GM10266 (cell line): ENCODE measurements around the gene TMEM244.
"Not testable (repeated sequence)": the region's sequence is repeated elsewhere in the genome, so short reads cannot be mapped to it uniquely, and the experiment has no call there.

Experiments used
- DNase-seq: peaks from one replicate; pipeline ENCODE4 v3.0.0; 2012; ENCODE audit errors: extremely low spot score
- TF ChIP-seq, protein P1 (sequence below): IDR thresholded peaks from 2 replicates; pipeline ENCODE4 v1.5.1; 2012; ENCODE audit warnings: mild to moderate bottlenecking, low read depth; ENCODE audit not compliant: control insufficient read depth, insufficient read depth; ENCODE audit errors: missing control alignments

The TMEM244 gene

DNA sequence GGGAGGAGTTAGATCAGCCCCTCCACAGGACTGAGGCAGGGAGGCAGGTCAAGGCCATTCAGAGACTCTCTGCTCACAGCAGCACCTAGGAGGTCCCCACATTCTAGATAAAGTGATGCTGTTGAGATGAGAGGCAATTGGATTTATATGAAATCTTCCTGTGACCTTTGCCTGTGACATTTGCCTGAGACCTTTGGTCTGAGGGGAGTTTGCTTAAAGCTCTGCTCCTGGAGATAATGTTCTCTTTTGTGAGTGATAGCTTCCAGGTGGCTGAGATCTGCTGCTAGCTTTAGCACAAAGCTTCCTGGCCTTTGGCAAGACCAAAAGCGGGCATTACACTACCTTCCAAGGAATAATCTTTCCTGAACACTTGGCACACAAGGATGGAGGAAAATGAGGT, 43.3 kb downstream of the TMEM244 start:
- TF ChIP-seq, protein P1, sequence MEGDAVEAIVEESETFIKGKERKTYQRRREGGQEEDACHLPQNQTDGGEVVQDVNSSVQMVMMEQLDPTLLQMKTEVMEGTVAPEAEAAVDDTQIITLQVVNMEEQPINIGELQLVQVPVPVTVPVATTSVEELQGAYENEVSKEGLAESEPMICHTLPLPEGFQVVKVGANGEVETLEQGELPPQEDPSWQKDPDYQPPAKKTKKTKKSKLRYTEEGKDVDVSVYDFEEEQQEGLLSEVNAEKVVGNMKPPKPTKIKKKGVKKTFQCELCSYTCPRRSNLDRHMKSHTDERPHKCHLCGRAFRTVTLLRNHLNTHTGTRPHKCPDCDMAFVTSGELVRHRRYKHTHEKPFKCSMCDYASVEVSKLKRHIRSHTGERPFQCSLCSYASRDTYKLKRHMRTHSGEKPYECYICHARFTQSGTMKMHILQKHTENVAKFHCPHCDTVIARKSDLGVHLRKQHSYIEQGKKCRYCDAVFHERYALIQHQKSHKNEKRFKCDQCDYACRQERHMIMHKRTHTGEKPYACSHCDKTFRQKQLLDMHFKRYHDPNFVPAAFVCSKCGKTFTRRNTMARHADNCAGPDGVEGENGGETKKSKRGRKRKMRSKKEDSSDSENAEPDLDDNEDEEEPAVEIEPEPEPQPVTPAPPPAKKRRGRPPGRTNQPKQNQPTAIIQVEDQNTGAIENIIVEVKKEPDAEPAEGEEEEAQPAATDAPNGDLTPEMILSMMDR: no peak
- DNase-seq: no peak

DNA sequence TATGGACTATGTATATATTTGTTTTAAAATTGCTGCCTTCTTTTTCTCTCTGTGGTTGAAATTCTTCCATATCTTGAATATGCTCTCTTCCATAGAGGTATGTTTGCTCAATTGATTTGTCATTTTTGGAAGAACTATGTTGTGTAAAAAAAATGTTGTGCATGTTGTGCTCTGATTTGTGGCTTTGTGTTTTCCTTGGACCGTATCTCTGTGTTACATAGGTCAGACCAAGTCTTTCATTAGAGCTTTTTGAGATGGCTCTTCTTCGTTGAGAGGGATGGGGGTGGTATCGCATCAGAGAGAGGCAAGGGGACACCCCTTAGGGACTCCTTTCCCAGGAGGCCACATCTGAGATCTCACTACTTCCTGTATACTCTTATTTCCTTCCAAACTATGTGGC, 43.8 kb downstream of the TMEM244 start:
- TF ChIP-seq, protein P1: no peak
- DNase-seq: no peak

DNA sequence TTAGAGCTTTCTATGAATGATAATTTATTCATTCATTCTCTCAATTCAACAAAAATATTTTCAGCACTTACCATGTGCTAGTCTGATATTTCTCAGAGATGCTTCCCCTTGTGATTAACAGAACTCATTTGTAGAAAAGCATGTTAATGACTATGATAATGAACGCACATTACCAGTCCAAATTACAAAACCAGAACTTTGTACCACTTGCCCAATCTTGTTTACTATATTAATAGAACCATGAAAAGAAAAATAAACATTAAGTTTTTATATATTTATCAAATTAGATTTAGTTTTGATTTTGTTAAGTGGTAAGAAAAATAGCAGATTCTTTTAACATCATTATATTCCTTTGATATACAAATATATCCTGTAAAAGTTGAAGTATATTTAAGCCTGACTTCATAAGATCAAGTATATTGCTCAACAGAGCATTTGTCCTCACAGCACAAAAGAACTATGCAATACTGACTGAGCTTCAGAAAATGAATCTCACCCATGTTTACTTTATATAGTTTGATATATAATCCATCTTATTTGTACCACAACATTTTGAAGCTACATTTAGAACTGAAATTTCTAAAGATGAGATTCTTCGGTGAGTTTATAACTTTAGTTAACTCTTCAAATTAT, 48.9 kb downstream of the TMEM244 start:
- TF ChIP-seq, protein P1: no peak
- DNase-seq: no peak

- DNase-seq: not testable (repeated sequence)
These were observed 54.0 kb downstream of the TMEM244 start for GRCh38 chr6:129807141-129807540.

GRCh38 chr6:129802920-129803319, 58.2 kb downstream of the TMEM244 start:
- not testable (repeated sequence) for DNase-seq

DNA sequence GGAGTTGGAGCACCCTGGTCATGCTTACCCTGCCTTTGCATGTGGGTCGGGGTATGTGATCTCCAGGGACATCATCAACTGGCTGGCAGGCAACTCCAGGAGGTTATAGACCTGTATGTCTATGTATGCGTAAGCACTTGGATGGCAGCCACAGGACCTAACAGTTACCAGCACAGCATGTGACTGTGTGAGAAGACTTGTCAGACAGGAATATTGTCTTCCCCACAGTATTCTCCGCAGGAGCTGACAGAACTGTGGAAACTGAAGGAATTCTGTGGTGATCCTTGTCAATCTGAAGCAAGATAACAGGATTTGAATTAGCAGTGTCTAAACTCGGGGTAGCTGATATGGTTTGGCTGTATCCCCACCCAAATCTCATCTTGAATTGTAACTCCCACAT, 59.2 kb downstream of the TMEM244 start:
- TF ChIP-seq, protein P1: no peak
- DNase-seq: no peak

DNA sequence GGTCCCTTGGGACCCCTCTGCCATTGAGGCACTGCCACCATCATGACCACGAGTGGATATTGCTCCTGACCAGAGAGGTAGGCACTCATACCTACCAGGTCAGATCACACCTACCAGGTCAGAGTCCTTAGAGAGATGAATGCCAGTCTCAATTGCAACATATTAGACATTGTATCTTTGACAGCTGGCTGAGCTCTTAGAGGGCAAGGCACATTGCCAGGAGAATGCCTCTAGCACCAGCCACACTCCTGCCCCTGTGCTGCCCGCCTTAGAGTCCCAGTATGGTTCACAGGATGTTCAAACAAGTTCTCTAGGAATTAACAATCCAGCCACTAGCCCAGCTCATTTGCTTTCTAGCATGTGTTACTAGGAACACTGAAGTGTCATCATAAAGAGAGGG, 65.9 kb downstream of the TMEM244 start:
- no peak for DNase-seq
- TF ChIP-seq, protein P1: no peak

DNA sequence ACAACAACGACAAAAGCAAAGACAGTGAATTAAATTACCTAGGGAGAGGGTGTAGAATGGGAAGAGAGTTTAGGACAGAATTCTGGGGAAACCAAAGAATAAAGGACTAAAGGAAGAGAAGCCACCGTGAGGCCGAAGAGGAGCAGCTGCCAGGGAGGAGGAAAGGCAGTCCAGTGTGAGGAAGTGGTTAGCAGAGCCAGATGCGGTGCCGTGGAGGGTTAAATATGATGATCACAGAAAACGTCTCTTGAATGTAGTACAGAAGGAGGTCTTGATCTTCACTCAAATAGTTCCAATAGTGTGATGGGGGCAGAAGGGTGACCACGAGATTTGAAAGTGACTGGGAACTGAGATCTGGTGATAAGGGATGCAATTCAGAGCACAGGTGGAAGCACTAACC, 67.7 kb downstream of the TMEM244 start:
- TF ChIP-seq, protein P1: no peak
- DNase-seq: no peak
